ENCODE results near the gene IFITM1.

DNA sequence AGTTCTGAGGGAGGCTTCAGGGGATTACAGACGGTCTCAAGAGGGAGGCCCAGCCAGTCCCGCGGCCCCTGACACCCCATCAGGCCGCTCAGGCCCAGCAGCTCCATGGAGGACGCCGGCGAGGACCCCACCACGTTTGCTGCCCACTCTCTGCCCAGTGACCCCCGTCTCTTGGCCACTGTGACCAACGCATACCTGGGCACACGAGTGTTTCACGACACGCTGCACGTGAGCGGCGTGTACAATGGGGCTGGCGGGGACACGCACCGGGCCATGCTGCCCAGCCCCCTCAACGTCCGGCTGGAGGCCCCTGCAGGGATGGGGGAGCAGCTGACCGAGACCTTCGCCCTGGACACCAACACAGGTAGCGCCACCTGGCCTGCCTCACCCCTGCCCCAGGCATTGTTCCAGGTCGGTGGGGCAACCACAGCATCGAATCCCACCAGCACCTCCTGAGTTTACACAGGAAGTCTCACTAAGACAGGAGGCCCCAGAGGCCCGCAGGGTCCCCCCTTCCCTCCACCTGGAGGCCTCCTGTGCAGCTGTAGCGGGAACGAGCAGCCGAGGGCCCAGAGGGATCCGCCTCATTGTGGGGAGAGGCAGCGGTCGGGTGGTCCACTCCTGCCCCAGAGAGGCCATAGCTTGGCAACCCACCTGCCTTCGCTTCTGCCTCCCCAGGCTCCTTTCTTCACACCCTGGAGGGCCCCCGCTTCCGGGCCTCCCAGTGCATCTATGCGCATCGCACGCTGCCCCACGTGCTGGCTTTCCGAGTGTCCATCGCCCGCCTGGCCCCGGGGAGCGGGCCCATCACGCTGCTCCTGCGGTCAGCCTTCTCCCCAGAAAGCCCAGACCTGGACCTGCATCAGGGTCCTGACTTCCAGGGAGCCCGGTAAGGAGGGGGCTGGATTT is 23.9 kb upstream of the IFITM1 start:
- TF ChIP-seq POLR2AphosphoS5 (IDR thresholded peaks at IDR 0.05; ENCODE audit: borderline replicate concordance, low read depth, low read length) (no peak), EZH2 (IDR thresholded peaks at IDR 0.05) (no peak), FOXP2 (optimal IDR thresholded peaks at IDR 0.05; ENCODE audit: control extremely low read depth, extremely low read length, insufficient read depth) (no peak)

Data from SK-N-MC (cell line).